HFFc6 (cell line): ENCODE measurements around the gene C4A. TPM values are rescaled to one million over a fixed set of nuclear protein-coding genes. Genes with fewer than 3 reads are reported as not detected.
"Not testable (repeated sequence)": the region's sequence is repeated elsewhere in the genome, so short reads cannot be mapped to it uniquely, and the experiment has no call there.

Experiments used
- DNase-seq: peaks from one replicate; pipeline ENCODE4 v3.0.0-alpha.2; 2018
- H3K27ac Mint-ChIP-seq: 2 replicates; pipeline ENCODE4 v1.8.0; 2020; ENCODE audit warnings: mild to moderate bottlenecking, mixed read lengths
- H3K27me3 Mint-ChIP-seq: 2 replicates; pipeline ENCODE4 v1.8.0; 2021; ENCODE audit warnings: mild to moderate bottlenecking, moderate library complexity, mixed read lengths; ENCODE audit not compliant: insufficient read depth
- H3K36me3 Mint-ChIP-seq: 2 replicates; pipeline ENCODE4 v1.8.0; 2021; ENCODE audit warnings: low read depth, mixed read lengths
- H3K4me1 Mint-ChIP-seq: 2 replicates; pipeline ENCODE4 v1.8.0; 2020; ENCODE audit warnings: low read depth, mixed read lengths
- H3K4me3 Mint-ChIP-seq: 2 replicates; pipeline ENCODE4 v1.8.0; 2020; ENCODE audit warnings: mild to moderate bottlenecking, moderate library complexity, mixed read lengths
- H3K9me3 Mint-ChIP-seq: 2 replicates; pipeline ENCODE4 v1.8.0; 2020; ENCODE audit warnings: mild to moderate bottlenecking, mixed read lengths
- total RNA-seq, 6 experiments: library from RNA; stranded (reverse); fragmentation: NEBNext Ultra II Directional; extraction: Animal tissue kit (Norgen Biotek cat#: 25700); gene quantifications; 2 replicates in 1 of 6; 3 replicates in 5 of 6; pipeline ENCODE4 v1.2.3, GENCODE V29; 2021

The C4A gene
- total RNA-seq, 6 experiments from 2014 or later, result 1.2 to 3.2 (median 2.0) TPM

GRCh38 chr6:32037136-32037535 lies 55.3 kb downstream of the C4A start:
- H3K27me3 Mint-ChIP-seq, H3K9me3 Mint-ChIP-seq, DNase-seq, H3K4me1 Mint-ChIP-seq, H3K27ac Mint-ChIP-seq, H3K36me3 Mint-ChIP-seq, H3K4me3 Mint-ChIP-seq: not testable (repeated sequence)

- DNase-seq, H3K27me3 Mint-ChIP-seq, H3K9me3 Mint-ChIP-seq, H3K4me1 Mint-ChIP-seq, H3K36me3 Mint-ChIP-seq, H3K27ac Mint-ChIP-seq, H3K4me3 Mint-ChIP-seq: not testable (repeated sequence)
Observed at GRCh38 chr6:32037598-32038524, 56.0 kb downstream of the C4A start, which contains the start of gene CYP21A2. TSS of gene CYP21A2 (plus strand) at chr6:32038415. CDS start at chr6:32038423, 8 bp downstream.

GRCh38 chr6:32038878-32039277 lies 57.0 kb downstream of the C4A start:
- H3K4me1 Mint-ChIP-seq, H3K9me3 Mint-ChIP-seq, H3K27ac Mint-ChIP-seq: not testable (repeated sequence)

GRCh38 chr6:32039321-32040274 lies 57.7 kb downstream of the C4A start:
- not testable (repeated sequence) for H3K4me1 Mint-ChIP-seq, H3K4me3 Mint-ChIP-seq, DNase-seq, H3K36me3 Mint-ChIP-seq, H3K27ac Mint-ChIP-seq, H3K9me3 Mint-ChIP-seq, H3K27me3 Mint-ChIP-seq

More at GRCh38 chr6:32038878-32039277, 57.0 kb downstream of the C4A start:
- H3K27me3 Mint-ChIP-seq, H3K4me3 Mint-ChIP-seq, DNase-seq, H3K36me3 Mint-ChIP-seq: not testable (repeated sequence)

- H3K4me1 Mint-ChIP-seq, H3K4me3 Mint-ChIP-seq, DNase-seq, H3K9me3 Mint-ChIP-seq, H3K27ac Mint-ChIP-seq, H3K27me3 Mint-ChIP-seq, H3K36me3 Mint-ChIP-seq: not testable (repeated sequence)
Observed at GRCh38 chr6:32040299-32041049, 58.6 kb downstream of the C4A start.

- H3K4me3 Mint-ChIP-seq, H3K27ac Mint-ChIP-seq, H3K27me3 Mint-ChIP-seq, H3K36me3 Mint-ChIP-seq, H3K9me3 Mint-ChIP-seq, H3K4me1 Mint-ChIP-seq, DNase-seq: not testable (repeated sequence)
Observed at GRCh38 chr6:32041050-32041321, 59.1 kb downstream of the C4A start.

GRCh38 chr6:32041385-32041784 lies 59.5 kb downstream of the C4A start:
- H3K27me3 Mint-ChIP-seq, H3K27ac Mint-ChIP-seq, H3K4me1 Mint-ChIP-seq, H3K4me3 Mint-ChIP-seq, DNase-seq, H3K9me3 Mint-ChIP-seq, H3K36me3 Mint-ChIP-seq: not testable (repeated sequence)

GRCh38 chr6:32042276-32042675 lies 60.4 kb downstream of the C4A start:
- H3K36me3 Mint-ChIP-seq, H3K4me3 Mint-ChIP-seq, H3K27ac Mint-ChIP-seq, H3K9me3 Mint-ChIP-seq, DNase-seq, H3K27me3 Mint-ChIP-seq, H3K4me1 Mint-ChIP-seq: not testable (repeated sequence)

- H3K27me3 Mint-ChIP-seq, H3K27ac Mint-ChIP-seq: not testable (repeated sequence)
Observed at GRCh38 chr6:32043589-32044380, 61.9 kb downstream of the C4A start.

GRCh38 chr6:32044916-32045315 lies 63.1 kb downstream of the C4A start:
- H3K27me3 Mint-ChIP-seq, H3K4me3 Mint-ChIP-seq, DNase-seq, H3K9me3 Mint-ChIP-seq, H3K36me3 Mint-ChIP-seq, H3K27ac Mint-ChIP-seq: not testable (repeated sequence)
- H3K4me1 Mint-ChIP-seq, result peaks cover 19% of the 10 kb centered on the region

More at GRCh38 chr6:32043589-32044380, 61.9 kb downstream of the C4A start:
- not testable (repeated sequence) for DNase-seq, H3K9me3 Mint-ChIP-seq, H3K4me3 Mint-ChIP-seq, H3K36me3 Mint-ChIP-seq
- peaks cover 19% of the 10 kb centered on the region for H3K4me1 Mint-ChIP-seq
